K562 (cell line): ENCODE measurements around the gene PCK2. TPM values are rescaled to one million over a fixed set of nuclear protein-coding genes. Genes with fewer than 3 reads are reported as not detected.

Experiments used
- ATAC-seq: fragments of 200-7000 bp; cut with Tn5 transposase; 3 replicates; pipeline ENCODE4 v1.9.1; 2020; ENCODE audit warnings: moderate library complexity
- BruUV-seq: library from RNA; stranded (reverse); fragments of 400-500 nt; replicated peaks from 2 replicates; lab custom pipeline; 2021; lab: Mats Ljungman, UMichigan
- CTCF ChIA-PET: fragments of 300-600 bp; formaldehyde crosslinking; extraction: SDS; loops from one replicate; lab custom pipeline; 2021; ENCODE audit warnings: low intra/inter-chr PET ratio; lab: Yijun Ruan, JAX
- POLR2A ChIA-PET: fragments of 300-600, 350-650 bp; sonication (Branson Sonifier 250); formaldehyde crosslinking; extraction: SDS; loops from one replicate; lab custom pipeline; 2021; ENCODE audit warnings: antibody characterized with exemption, inconsistent platforms; lab: Yijun Ruan, JAX
- DNase-seq, 4 experiments: peaks; one replicate each; pipeline versions ENCODE4 v3.0.0 to v3.0.0-alpha.2; 2011 to 2018; ENCODE audit warnings: low spot score in 3 of 4, mixed read lengths in 3 of 4; ENCODE audit errors: extremely low read depth in 1 of 4
- FAIRE-seq: peaks from 2 replicates; lab custom pipeline; 2011; peaks lifted over from hg19 to GRCh38; lab: Jason Lieb, UNC
- H2AFZ ChIP-seq: 2 replicates; pipeline ENCODE4 v1.6.0; 2011; ENCODE audit warnings: low read depth, low read length, control low read depth, inconsistent platforms
- H3K27ac ChIP-seq: fragments of 200-600 bp; 3 replicates; pipeline ENCODE4 v1.8.0; 2011; ENCODE audit warnings: low read depth, mild to moderate bottlenecking, control low read depth, inconsistent platforms, low read length, moderate library complexity, mixed read lengths; ENCODE audit errors: extremely low read depth
- H3K27me3 ChIP-seq, 2 experiments: fragments of 300-600 bp in 1 of 2; 2 replicates in 1 of 2; 3 replicates in 1 of 2; pipeline versions ENCODE4 v1.6.0 to v1.8.0; 2011; ENCODE audit warnings: inconsistent platforms in 2 of 2, low read length in 2 of 2, mild to moderate bottlenecking in 1 of 2, mixed read lengths in 1 of 2, moderate library complexity in 1 of 2; ENCODE audit not compliant: control insufficient read depth in 2 of 2, insufficient read depth in 2 of 2
- H3K36me3 ChIP-seq: fragments of 300-600 bp; 3 replicates; pipeline ENCODE4 v1.8.0; 2011; ENCODE audit warnings: mild to moderate bottlenecking, low read length, inconsistent platforms; ENCODE audit not compliant: control insufficient read depth, insufficient read depth
- H3K4me1 ChIP-seq, 2 experiments: fragments of 200-600 bp in 1 of 2; replicated peaks in 1 of 2; 2 replicates in 1 of 2; 3 replicates in 1 of 2; pipeline versions ENCODE4 v1.5.1 to v1.8.0; 2011; ENCODE audit warnings: inconsistent platforms in 2 of 2, low read length in 2 of 2, mild to moderate bottlenecking in 1 of 2, mixed read lengths in 1 of 2, moderate library complexity in 1 of 2; ENCODE audit not compliant: control insufficient read depth in 2 of 2, insufficient read depth in 2 of 2
- H3K4me2 ChIP-seq: 2 replicates; pipeline ENCODE4 v1.6.1; 2011; ENCODE audit warnings: low read length, control low read depth, inconsistent platforms, mixed read lengths; ENCODE audit not compliant: insufficient read depth
- H3K4me3 ChIP-seq: fragments of 200-600 bp; sonication (generic), shearing (Covaris generic); 2 replicates; pipeline ENCODE4 v1.5.1; 2016; ENCODE audit warnings: control low read depth, inconsistent platforms
- H3K79me2 ChIP-seq: fragments of 200-600 bp; 3 replicates; pipeline ENCODE4 v1.8.0; 2011; ENCODE audit warnings: low read length, inconsistent platforms; ENCODE audit not compliant: control insufficient read depth, insufficient read depth
- H3K9ac ChIP-seq, 2 experiments: 2 replicates each; pipeline versions ENCODE4 v1.6.0 to v1.6.1; 2011; ENCODE audit warnings: low read depth in 2 of 2, low read length in 2 of 2, control low read depth in 1 of 2, inconsistent platforms in 1 of 2, mild to moderate bottlenecking in 1 of 2, mixed read lengths in 1 of 2; ENCODE audit not compliant: insufficient read depth in 1 of 2
- H3K9me1 ChIP-seq: one replicate; pipeline ENCODE4 v1.6.0; 2011; ENCODE audit warnings: inconsistent platforms, mild to moderate bottlenecking, low read length, moderate library complexity; ENCODE audit not compliant: control insufficient read depth, insufficient read depth
- H3K9me3 ChIP-seq: replicated peaks from 2 replicates; pipeline ENCODE4 v1.5.1; 2011; ENCODE audit warnings: low read depth, low read length, inconsistent platforms; ENCODE audit not compliant: control insufficient read depth, insufficient read depth
- H4K20me1 ChIP-seq: replicated peaks from 2 replicates; pipeline ENCODE4 v1.6.1; 2011; ENCODE audit warnings: low read length, inconsistent platforms, mixed read lengths; ENCODE audit not compliant: control insufficient read depth, insufficient read depth
- CCNT2 ChIP-seq: IDR thresholded peaks from 2 replicates; pipeline ENCODE4 v1.6.1; 2011; ENCODE audit warnings: borderline replicate concordance, low read depth, mild to moderate bottlenecking, moderate library complexity, mixed read lengths, low read length; ENCODE audit not compliant: insufficient read length; ENCODE audit errors: extremely low read depth
- CHCHD3 ChIP-seq: fragments of 250-450 bp; sonication (Bioruptor Pico); IDR thresholded peaks from 2 replicates; pipeline ENCODE4 v2.1.2; 2022; ENCODE audit warnings: mild to moderate bottlenecking
- EGR1 ChIP-seq: fragments of 450-650 bp; conservative IDR thresholded peaks from 2 replicates; pipeline ENCODE4 v1.6.1; 2017; ENCODE audit warnings: mild to moderate bottlenecking
- EZH2 ChIP-seq: IDR thresholded peaks from 2 replicates; pipeline ENCODE4 v1.6.1; 2012; ENCODE audit warnings: low read depth, mild to moderate bottlenecking, inconsistent platforms, low read length, borderline replicate concordance
- FOXJ2 ChIP-seq: fragments of 200-800 bp; sonication (Bioruptor generic); IDR thresholded peaks from 2 replicates; pipeline ENCODE4 v1.6.1; 2016; ENCODE audit warnings: missing genetic modification characterization, missing compliant biosample characterization
- KLF16 ChIP-seq: IDR thresholded peaks from 2 replicates; pipeline ENCODE4 v1.6.1; 2016; ENCODE audit warnings: antibody characterized with exemption
- MAZ ChIP-seq, 2 experiments: fragments of 450-650 bp in 1 of 2; sonication (generic) in 1 of 2; formaldehyde crosslinking; IDR thresholded peaks in 1 of 2; conservative IDR thresholded peaks in 1 of 2; 2 replicates each; pipeline versions ENCODE4 v1.4.0 to v1.5.0; 2020; ENCODE audit warnings: mild to moderate bottlenecking in 1 of 2, missing genetic modification reagents in 1 of 2
- PRPF4 ChIP-seq: fragments of 200-400 bp; formaldehyde crosslinking; IDR thresholded peaks from one replicate; pipeline ENCODE4 v1.6.1; 2017; ENCODE audit warnings: low read length, low read depth, mild to moderate bottlenecking; ENCODE audit not compliant: insufficient read depth, poor library complexity, severe bottlenecking
- RBM14 ChIP-seq: fragments of 200-400 bp; formaldehyde crosslinking; IDR thresholded peaks from 2 replicates; pipeline ENCODE4 v1.6.1; 2018; ENCODE audit warnings: low read depth, mild to moderate bottlenecking, low read length, moderate library complexity, borderline replicate concordance; ENCODE audit not compliant: insufficient read depth
- RUNX1 ChIP-seq: sonication (generic); IDR thresholded peaks from 2 replicates; pipeline ENCODE4 v1.6.1; 2016; ENCODE audit warnings: antibody characterized with exemption, low read depth
- SMC3 ChIP-seq: conservative IDR thresholded peaks from 2 replicates; pipeline ENCODE4 v1.6.1; 2011; ENCODE audit warnings: low read depth, low read length, improper control_type of control experiment; ENCODE audit not compliant: insufficient read depth
- TBP ChIP-seq: optimal IDR thresholded peaks from 2 replicates; pipeline ENCODE3; 2011; ENCODE audit warnings: low read depth, low read length, improper control_type of control experiment
- TSC22D4 ChIP-seq: fragments of 450-650 bp; IDR thresholded peaks from 2 replicates; pipeline ENCODE4 v1.6.1; 2016; ENCODE audit warnings: missing genetic modification characterization, missing biosample characterization, control low read depth
- YBX1 ChIP-seq: fragments of 450-650 bp; IDR thresholded peaks from 2 replicates; pipeline ENCODE4 v1.7.1; 2016; ENCODE audit warnings: mild to moderate bottlenecking
- WGBS: fragments of 100-300 bp; shearing (Covaris generic); methylation state at CpG from one replicate; pipeline ENCODE4 v1.1.6; 2016; ENCODE audit warnings: low coverage, mixed read lengths; ENCODE audit not compliant: insufficient coverage; ENCODE audit errors: missing lambda C conversion rate; 5-methylcytosine and 5-hydroxymethylcytosine counted together
- in situ Hi-C: fragments of 300-500 bp; cut with MboI; formaldehyde crosslinking; loops from 4 replicates; pipeline ENCODE4 v1.15.0; 2018; ENCODE audit warnings: inconsistent platforms, mixed read lengths
- intact Hi-C: fragments of 100-400 bp; cut with micrococcal nuclease; formaldehyde crosslinking; loops from 2 replicates; pipeline ENCODE4 v1.14.2; 2022
- polyA plus RNA-seq, 8 experiments: library from polyadenylated mRNA; depleted of rRNA in 4 of 8; stranded (reverse) in 5 of 8; unstranded in 3 of 8; fragments of >200 nt; fragmentation: Nextera tagmentation in 2 of 8; fragmentation: Illumina TruSeq in 1 of 8; extraction: Ambion mirVana in 2 of 8; extraction: Trizol in 1 of 8; gene quantifications; 2 replicates each; pipeline versions ENCODE4 v1.2.1 to v1.2.3, GENCODE V29; 2011 to 2014; ENCODE audit warnings: inconsistent platforms in 1 of 8, missing spikeins in 1 of 8
- total RNA-seq, 7 experiments: library from RNA; depleted of rRNA in 6 of 7; stranded (reverse); fragments of >200 nt in 6 of 7; fragmentation: Illumina TruSeq in 2 of 7; extraction: Trizol in 2 of 7; gene quantifications; 2 replicates each; pipeline versions ENCODE4 v1.2.1 to v1.2.3, GENCODE V29; 2011 to 2021; ENCODE audit warnings: low replicate concordance in 1 of 7
- TF ChIP-seq, protein P1 (sequence below): sonication (generic); formaldehyde crosslinking; IDR thresholded peaks from 2 replicates; pipeline ENCODE4 v1.8.0; 2022; ENCODE audit warnings: missing genetic modification reagents, mild to moderate bottlenecking, borderline replicate concordance
- TF ChIP-seq, protein P2 (sequence below): fragments of 250-450 bp; sonication (Bioruptor Pico); IDR thresholded peaks from 2 replicates; pipeline ENCODE4 v1.5.0; 2020; ENCODE audit warnings: mild to moderate bottlenecking, borderline replicate concordance

PCK2 gene
- total and polyA plus RNA-seq, 9 of the 15 experiments (the other 6 are each of a cell fraction or from before 2014, with no cell fraction given) = 3.3 to 60.9 (median 30.4) TPM

DNA sequence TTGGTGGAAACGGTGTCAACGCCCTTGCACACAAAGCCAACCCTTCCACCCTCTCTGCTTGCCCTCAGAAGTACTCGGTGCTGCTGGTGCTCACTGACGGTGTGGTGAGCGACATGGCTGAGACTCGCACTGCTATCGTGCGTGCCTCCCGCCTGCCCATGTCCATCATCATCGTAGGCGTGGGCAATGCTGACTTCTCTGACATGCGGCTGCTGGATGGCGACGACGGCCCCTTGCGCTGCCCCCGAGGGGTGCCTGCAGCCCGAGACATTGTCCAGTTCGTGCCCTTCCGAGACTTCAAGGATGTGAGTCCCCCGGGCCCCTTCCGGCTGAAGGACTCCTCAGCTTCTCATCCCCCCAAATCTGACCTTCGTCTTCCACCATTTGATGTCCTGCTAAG lies 17.0 kb upstream of the PCK2 start:
- ChIA-PET POLR2A (interaction anchor here (0.7 kb wide), 1 partner anchor 17 kb away, joined by 4 read pairs; the partner anchor contains the start of gene PCK2), CTCF (interaction anchor here (0.6 kb wide), 1 partner anchor 1216 kb away, joined by 4 read pairs; no protein-coding TSS in a partner anchor)
- Histone ChIP-seq H3K79me2 (no peaks in the 10 kb centered on the region), H4K20me1 (no peaks in the 10 kb centered on the region), H3K4me1 (peaks cover 15 to 32% of the 10 kb centered on the region in 2 experiments), H3K9ac (no peak overlapping the region), H3K27ac (no peak overlapping the region), H2AFZ (no peak overlapping the region), H3K9me1 (no peaks in the 10 kb centered on the region), H3K4me2 (no peak overlapping the region), H3K4me3 (no peak overlapping the region), H3K36me3 (no peaks in the 10 kb centered on the region), H3K27me3 (peaks cover 0 to 9% of the 10 kb centered on the region in 2 experiments; a peak in 2 of 5 replicates), H3K9me3 (no peaks in the 10 kb centered on the region)
- 62% methylated on average over 15 of the region's 23 CpGs for WGBS
- FAIRE-seq = no peak
- no TSS peak for BruUV-seq
- no peak for ATAC-seq
- TF ChIP-seq, protein P1, sequence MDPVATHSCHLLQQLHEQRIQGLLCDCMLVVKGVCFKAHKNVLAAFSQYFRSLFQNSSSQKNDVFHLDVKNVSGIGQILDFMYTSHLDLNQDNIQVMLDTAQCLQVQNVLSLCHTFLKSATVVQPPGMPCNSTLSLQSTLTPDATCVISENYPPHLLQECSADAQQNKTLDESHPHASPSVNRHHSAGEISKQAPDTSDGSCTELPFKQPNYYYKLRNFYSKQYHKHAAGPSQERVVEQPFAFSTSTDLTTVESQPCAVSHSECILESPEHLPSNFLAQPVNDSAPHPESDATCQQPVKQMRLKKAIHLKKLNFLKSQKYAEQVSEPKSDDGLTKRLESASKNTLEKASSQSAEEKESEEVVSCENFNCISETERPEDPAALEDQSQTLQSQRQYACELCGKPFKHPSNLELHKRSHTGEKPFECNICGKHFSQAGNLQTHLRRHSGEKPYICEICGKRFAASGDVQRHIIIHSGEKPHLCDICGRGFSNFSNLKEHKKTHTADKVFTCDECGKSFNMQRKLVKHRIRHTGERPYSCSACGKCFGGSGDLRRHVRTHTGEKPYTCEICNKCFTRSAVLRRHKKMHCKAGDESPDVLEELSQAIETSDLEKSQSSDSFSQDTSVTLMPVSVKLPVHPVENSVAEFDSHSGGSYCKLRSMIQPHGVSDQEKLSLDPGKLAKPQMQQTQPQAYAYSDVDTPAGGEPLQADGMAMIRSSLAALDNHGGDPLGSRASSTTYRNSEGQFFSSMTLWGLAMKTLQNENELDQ (CRISPR knock-in tag) = no peak
- TF ChIP-seq EGR1 = no peak
- TF ChIP-seq TSC22D4 (tag) = no peak
- no peak for TF ChIP-seq EZH2
- TF ChIP-seq RBM14 = no peak
- no peak for TF ChIP-seq TBP
- TF ChIP-seq KLF16 = no peak
- TF ChIP-seq MAZ (CRISPR knock-in tag; conservative IDR thresholded peaks at IDR 0.05 in 1 of 2, IDR thresholded peaks at IDR 0.05 in 1 of 2) = no peak
- TF ChIP-seq SMC3 = no peak
- TF ChIP-seq, protein P2, sequence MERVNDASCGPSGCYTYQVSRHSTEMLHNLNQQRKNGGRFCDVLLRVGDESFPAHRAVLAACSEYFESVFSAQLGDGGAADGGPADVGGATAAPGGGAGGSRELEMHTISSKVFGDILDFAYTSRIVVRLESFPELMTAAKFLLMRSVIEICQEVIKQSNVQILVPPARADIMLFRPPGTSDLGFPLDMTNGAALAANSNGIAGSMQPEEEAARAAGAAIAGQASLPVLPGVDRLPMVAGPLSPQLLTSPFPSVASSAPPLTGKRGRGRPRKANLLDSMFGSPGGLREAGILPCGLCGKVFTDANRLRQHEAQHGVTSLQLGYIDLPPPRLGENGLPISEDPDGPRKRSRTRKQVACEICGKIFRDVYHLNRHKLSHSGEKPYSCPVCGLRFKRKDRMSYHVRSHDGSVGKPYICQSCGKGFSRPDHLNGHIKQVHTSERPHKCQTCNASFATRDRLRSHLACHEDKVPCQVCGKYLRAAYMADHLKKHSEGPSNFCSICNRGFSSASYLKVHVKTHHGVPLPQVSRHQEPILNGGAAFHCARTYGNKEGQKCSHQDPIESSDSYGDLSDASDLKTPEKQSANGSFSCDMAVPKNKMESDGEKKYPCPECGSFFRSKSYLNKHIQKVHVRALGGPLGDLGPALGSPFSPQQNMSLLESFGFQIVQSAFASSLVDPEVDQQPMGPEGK (CRISPR knock-in tag) = no peak
- TF ChIP-seq YBX1 = no peak
- no peak for TF ChIP-seq FOXJ2 (tag)
- no peak for TF ChIP-seq PRPF4
- no peak for TF ChIP-seq CHCHD3 (CRISPR knock-in tag)
- no peak for TF ChIP-seq RUNX1
- no peak for TF ChIP-seq CCNT2
- DNase-seq = no peak
- in situ Hi-C loops = no loop called here
- intact Hi-C loops = no loop called here
